DOHH2 (cell line): Measurements from ENCODE around the gene G6PC3.
A peak's percentile ranks its signal among the peaks of the same experiment; 100 is the strongest.

Source experiments
- H3F3A ChIP-seq: fragments of 200-600 bp; sonication (generic), shearing (Covaris generic); 2 replicates; pipeline ENCODE4 v1.6.0; 2016; ENCODE audit warnings: antibody characterized with exemption, mild to moderate bottlenecking; ENCODE audit not compliant: control insufficient read depth, insufficient read depth
- H3K27ac ChIP-seq: fragments of 200-600 bp; sonication (generic); 2 replicates; pipeline ENCODE4 v1.5.1; 2014; ENCODE audit warnings: low read depth, mild to moderate bottlenecking, low read length, moderate library complexity
- H3K27me3 ChIP-seq: fragments of 200-600 bp; sonication (generic); 2 replicates; pipeline ENCODE4 v1.6.1; 2014; ENCODE audit warnings: mild to moderate bottlenecking, low read length, mixed read lengths; ENCODE audit not compliant: control insufficient read depth
- H3K36me3 ChIP-seq: fragments of 200-600 bp; sonication (generic); 2 replicates; pipeline ENCODE4 v1.6.1; 2014; ENCODE audit warnings: mild to moderate bottlenecking, low read length, moderate library complexity, mixed read lengths; ENCODE audit not compliant: control insufficient read depth
- H3K4me1 ChIP-seq: fragments of 200-600 bp; sonication (generic); 2 replicates; pipeline ENCODE4 v1.6.1; 2014; ENCODE audit warnings: mild to moderate bottlenecking, low read length, mixed read lengths; ENCODE audit not compliant: control insufficient read depth
- H3K4me2 ChIP-seq: fragments of 200-600 bp; sonication (generic); 2 replicates; pipeline ENCODE4 v1.6.0; 2014; ENCODE audit warnings: mild to moderate bottlenecking, low read length, moderate library complexity
- H3K4me3 ChIP-seq: fragments of 200-600 bp; sonication (generic); 2 replicates; pipeline ENCODE4 v1.5.1; 2014; ENCODE audit warnings: mild to moderate bottlenecking, low read length, mixed read lengths
- H3K79me2 ChIP-seq: fragments of 200-600 bp; sonication (generic); 2 replicates; pipeline ENCODE4 v1.6.1; 2014; ENCODE audit warnings: mild to moderate bottlenecking, low read length, mixed read lengths; ENCODE audit not compliant: control insufficient read depth
- H3K9me2 ChIP-seq: fragments of 200-600 bp; sonication (generic); replicated peaks from 2 replicates; pipeline ENCODE4 v1.6.1; 2014; ENCODE audit warnings: mild to moderate bottlenecking, low read length, mixed read lengths; ENCODE audit not compliant: control insufficient read depth
- H3K9me3 ChIP-seq: fragments of 200-600 bp; sonication (generic); 2 replicates; pipeline ENCODE4 v1.6.1; 2014; ENCODE audit warnings: antibody characterized with exemption, low read length, mixed read lengths; ENCODE audit not compliant: control insufficient read depth, insufficient read depth
- H4K20me1 ChIP-seq: fragments of 200-600 bp; sonication (generic); 2 replicates; pipeline ENCODE4 v1.6.0; 2014; ENCODE audit warnings: low read depth, mild to moderate bottlenecking, antibody characterized with exemption, low read length, moderate library complexity; ENCODE audit not compliant: control insufficient read depth, insufficient read depth
- CTCF ChIP-seq: fragments of 200-600 bp; sonication (generic); IDR thresholded peaks from one replicate; pipeline ENCODE4 v1.5.1; 2014; ENCODE audit warnings: antibody characterized with exemption, mild to moderate bottlenecking, low read depth, low read length; ENCODE audit not compliant: poor library complexity, severe bottlenecking
- EZH2phosphoT487 ChIP-seq: fragments of 200-600 bp; sonication (generic); IDR thresholded peaks from 2 replicates; pipeline ENCODE4 v1.6.1; 2017; ENCODE audit warnings: borderline replicate concordance, mild to moderate bottlenecking, antibody characterized with exemption, low read length, moderate library complexity, mixed read lengths

G6PC3 gene

GRCh38 chr17:44110011-44110686 is 39.6 kb downstream of the G6PC3 start:
- Histone ChIP-seq H3K9me3 (no peaks in the 10 kb centered on the region), H3K79me2 (peaks cover 4% of the 10 kb centered on the region; the same call in 1 of the 2 replicates), H3K4me1 (peaks cover 43% of the 10 kb centered on the region), H3K27me3 (no peaks in the 10 kb centered on the region), H3K9me2 (no peaks in the 10 kb centered on the region), H3K4me3 (peak overlapping the region; percentile 60; the same call in 1 of the 2 replicates), H3K27ac (no peak overlapping the region), H4K20me1 (no peaks in the 10 kb centered on the region), H3K4me2 (peak overlapping the region; percentile 80), H3K36me3 (no peaks in the 10 kb centered on the region; the same call in 1 of the 2 replicates), H3F3A (no peaks in the 10 kb centered on the region)
- no peak for TF ChIP-seq CTCF
- TF ChIP-seq EZH2phosphoT487: no peak

GRCh38 chr17:44110823-44111633 is 40.5 kb downstream of the G6PC3 start:
- no peaks in the 10 kb centered on the region; the same call in 1 of the 2 replicates for H3K36me3 ChIP-seq
- peak overlapping the region; percentile 25; the same call in 1 of the 2 replicates for H3K27ac ChIP-seq
- H3K9me2 ChIP-seq: no peaks in the 10 kb centered on the region
- H3F3A ChIP-seq: no peaks in the 10 kb centered on the region
- H3K4me3 ChIP-seq: peak overlapping the region; percentile 60
- TF ChIP-seq EZH2phosphoT487 (no peak), CTCF (no peak)
- H3K79me2 ChIP-seq: peaks cover 4% of the 10 kb centered on the region; the same call in 1 of the 2 replicates
- H3K4me1 ChIP-seq: peaks cover 37% of the 10 kb centered on the region
- peak overlapping the region; percentile 80 for H3K4me2 ChIP-seq
- no peaks in the 10 kb centered on the region for H3K9me3 ChIP-seq
- H3K27me3 ChIP-seq: no peaks in the 10 kb centered on the region
- no peaks in the 10 kb centered on the region for H4K20me1 ChIP-seq

GRCh38 chr17:44111777-44112176 is 41.2 kb downstream of the G6PC3 start:
- no peaks in the 10 kb centered on the region for H4K20me1 ChIP-seq
- peak overlapping the region; percentile 60 for H3K4me3 ChIP-seq

More at GRCh38 chr17:44111777-44112176, 41.2 kb downstream of the G6PC3 start:
- no peaks in the 10 kb centered on the region for H3K9me2 ChIP-seq
- H3F3A ChIP-seq: no peaks in the 10 kb centered on the region
- peaks cover 35% of the 10 kb centered on the region for H3K4me1 ChIP-seq
- peak overlapping the region; percentile 80 for H3K4me2 ChIP-seq
- no peaks in the 10 kb centered on the region for H3K27me3 ChIP-seq
- H3K79me2 ChIP-seq: peaks cover 4% of the 10 kb centered on the region; the same call in 1 of the 2 replicates
- no peaks in the 10 kb centered on the region; the same call in 1 of the 2 replicates for H3K36me3 ChIP-seq
- no peaks in the 10 kb centered on the region for H3K9me3 ChIP-seq
- no peak overlapping the region; the same call in 1 of the 2 replicates for H3K27ac ChIP-seq
- no peak for TF ChIP-seq EZH2phosphoT487
- TF ChIP-seq CTCF: no peak
